Thyroid gland (tissue), 4 donors: ENCODE measurements around the gene FAM3B.
"Not testable (repeated sequence)": the region's sequence is repeated elsewhere in the genome, so short reads cannot be mapped to it uniquely, and the experiment has no call there.

Experiments
- CTCF ChIP-seq, 6 experiments: fragments of 200-600 bp in 3 of 6; fragments of 450-650 bp in 3 of 6; sonication (generic) in 3 of 6; IDR thresholded peaks; one replicate each; pipeline ENCODE4 v1.5.1; 2016 to 2019; ENCODE audit warnings: antibody characterized with exemption in 6 of 6, mild to moderate bottlenecking in 2 of 6, inconsistent platforms in 1 of 6, moderate library complexity in 1 of 6
- POLR2A ChIP-seq, 2 donors: fragments of 450-650 bp; IDR thresholded peaks; one replicate each; pipeline ENCODE4 v1.6.1; 2017; ENCODE audit warnings: antibody characterized with exemption in 2 of 2, mild to moderate bottlenecking in 2 of 2, moderate library complexity in 1 of 2

GRCh38 chr21:41313285-41314164, 3.1 kb upstream of the FAM3B start:
- not testable (repeated sequence) for TF ChIP-seq CTCF, POLR2A (IDR thresholded peaks at IDR 0.05)
